D341Med (cell line): ENCODE measurements around the gene CAD.
A peak's percentile ranks its signal among the peaks of the same experiment; 100 is the strongest.

Source experiments
- DNase-seq: peaks from one replicate; pipeline ENCODE4 v3.0.0; 2012; ENCODE audit warnings: low spot score

Gene CAD

DNA sequence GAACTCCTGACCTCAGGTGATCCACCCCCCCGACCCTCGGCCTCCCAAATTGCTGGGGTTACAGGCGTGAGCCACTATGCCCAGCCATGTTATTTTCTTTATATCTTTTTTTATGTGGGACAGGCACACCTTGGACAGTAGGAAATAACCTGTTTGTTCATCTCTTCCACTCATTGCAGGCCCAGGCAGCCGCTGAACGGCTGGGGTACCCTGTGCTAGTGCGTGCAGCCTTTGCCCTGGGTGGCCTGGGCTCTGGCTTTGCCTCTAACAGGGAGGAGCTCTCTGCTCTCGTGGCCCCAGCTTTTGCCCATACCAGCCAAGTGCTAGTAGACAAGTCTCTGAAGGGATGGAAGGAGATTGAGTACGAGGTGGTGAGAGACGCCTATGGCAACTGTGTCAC, 8.4 kb downstream of the CAD start:
- DNase-seq = no peak

DNA sequence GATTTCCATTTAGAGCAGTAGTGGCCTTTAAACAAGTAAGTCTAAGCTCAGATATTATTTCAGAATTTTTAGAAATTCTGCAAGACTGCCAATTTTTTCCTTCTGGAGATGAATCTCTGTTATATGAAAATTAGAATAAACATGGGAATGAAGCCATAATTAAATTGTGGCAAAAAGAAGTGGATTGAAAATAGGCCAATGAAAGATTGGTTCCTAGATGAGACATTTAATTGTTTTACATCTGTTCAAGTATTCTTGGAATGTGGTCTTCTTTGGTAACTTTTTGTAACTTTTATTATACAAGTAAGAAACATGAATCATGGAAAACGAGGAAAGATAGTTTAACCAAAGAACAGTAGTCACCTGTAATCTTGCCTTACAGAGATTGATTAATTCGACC, 10.3 kb downstream of the CAD start:
- no peak for DNase-seq

DNA sequence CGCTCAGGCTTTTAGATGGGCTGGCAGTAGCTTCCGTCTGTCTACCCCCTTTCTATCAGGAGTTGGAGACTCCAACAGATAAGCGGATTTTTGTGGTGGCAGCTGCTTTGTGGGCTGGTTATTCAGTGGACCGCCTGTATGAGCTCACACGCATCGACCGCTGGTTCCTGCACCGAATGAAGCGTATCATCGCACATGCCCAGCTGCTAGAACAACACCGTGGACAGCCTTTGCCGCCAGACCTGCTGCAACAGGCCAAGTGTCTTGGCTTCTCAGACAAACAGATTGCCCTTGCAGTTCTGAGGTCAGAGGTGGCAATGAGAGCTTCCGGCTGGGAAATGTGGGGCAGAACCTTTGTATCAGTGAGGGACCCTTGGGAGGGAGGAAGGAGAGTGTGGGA, 14.8 kb downstream of the CAD start:
- no peak for DNase-seq

DNA sequence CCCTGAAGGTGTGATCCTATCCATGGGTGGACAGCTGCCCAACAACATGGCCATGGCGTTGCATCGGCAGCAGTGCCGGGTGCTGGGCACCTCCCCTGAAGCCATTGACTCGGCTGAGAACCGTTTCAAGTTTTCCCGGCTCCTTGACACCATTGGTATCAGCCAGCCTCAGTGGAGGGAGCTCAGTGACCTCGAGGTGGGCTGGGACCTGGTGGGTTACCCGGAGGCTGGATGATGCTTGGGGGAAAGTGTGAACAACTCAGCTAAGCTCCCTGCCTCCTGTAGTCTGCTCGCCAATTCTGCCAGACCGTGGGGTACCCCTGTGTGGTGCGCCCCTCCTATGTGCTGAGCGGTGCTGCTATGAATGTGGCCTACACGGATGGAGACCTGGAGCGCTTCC, 16.2 kb downstream of the CAD start:
- no peak for DNase-seq

DNA sequence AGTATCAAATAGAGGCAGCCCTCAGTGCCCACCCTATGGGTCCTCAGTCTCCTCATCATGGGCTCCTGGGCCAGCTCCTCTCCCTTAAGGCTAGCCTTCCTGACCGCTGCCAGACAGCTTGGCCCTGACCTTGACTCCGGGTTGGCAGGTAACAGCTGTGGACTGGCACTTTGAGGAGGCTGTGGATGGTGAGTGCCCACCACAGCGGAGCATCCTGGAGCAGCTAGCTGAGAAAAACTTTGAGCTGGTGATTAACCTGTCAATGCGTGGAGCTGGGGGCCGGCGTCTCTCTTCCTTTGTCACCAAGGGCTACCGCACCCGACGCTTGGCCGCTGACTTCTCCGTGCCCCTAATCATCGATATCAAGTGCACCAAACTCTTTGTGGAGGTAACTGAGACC, 19.0 kb downstream of the CAD start:
- no peak for DNase-seq

DNA sequence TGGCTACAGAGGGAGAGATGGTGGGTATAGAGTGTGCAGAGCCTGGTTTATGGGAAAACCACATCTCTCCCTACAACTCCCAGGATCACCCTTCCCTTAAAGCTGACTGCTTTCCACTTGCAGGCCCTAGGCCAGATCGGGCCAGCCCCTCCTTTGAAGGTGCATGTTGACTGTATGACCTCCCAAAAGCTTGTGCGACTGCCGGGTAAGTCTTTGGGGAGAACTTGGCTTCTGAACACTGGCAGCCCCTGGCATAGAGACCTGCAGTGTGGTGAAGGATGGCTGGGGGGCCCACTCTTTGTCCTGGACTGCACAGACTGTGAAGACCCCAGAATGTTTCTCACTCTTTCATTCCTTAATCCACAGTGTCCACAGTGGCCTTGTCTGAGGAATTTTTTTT, 19.5 kb downstream of the CAD start:
- DNase-seq = no peak

DNA sequence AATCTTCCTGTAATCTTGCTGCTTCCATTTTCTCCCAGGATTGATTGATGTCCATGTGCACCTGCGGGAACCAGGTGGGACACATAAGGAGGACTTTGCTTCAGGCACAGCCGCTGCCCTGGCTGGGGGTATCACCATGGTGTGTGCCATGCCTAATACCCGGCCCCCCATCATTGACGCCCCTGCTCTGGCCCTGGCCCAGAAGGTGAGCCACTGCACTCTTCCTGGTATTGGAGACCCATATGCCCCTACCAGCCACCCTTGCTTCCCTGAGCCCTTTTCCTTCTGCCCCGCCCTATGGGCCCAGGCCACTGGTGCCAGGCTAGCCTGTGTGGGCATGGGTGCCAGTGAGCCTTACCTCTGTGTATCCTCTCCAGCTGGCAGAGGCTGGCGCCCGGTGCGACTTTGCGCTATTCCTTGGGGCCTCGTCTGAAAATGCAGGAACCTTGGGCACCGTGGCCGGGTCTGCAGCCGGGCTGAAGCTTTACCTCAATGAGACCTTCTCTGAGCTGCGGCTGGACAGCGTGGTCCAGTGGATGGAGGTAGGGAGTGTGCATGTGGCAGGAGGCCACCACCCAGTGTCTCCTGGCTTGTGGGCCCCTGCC, 20.3 kb downstream of the CAD start:
- DNase-seq = no peak

DNA sequence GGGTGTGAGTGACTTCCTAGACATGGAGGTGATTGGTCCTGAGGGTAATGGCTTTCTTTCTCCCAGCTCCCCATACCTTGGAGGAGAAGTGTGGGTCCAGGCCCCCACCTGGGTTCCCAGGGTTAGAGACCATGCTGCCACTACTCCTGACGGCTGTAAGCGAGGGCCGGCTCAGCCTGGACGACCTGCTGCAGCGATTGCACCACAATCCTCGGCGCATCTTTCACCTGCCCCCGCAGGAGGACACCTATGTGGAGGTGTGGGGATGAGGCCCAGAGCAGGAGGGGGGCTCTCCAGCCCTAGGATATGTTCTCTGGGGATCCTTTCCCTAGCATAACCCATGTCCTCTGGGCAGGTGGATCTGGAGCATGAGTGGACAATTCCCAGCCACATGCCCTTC, 21.8 kb downstream of the CAD start:
- no peak for DNase-seq

DNA sequence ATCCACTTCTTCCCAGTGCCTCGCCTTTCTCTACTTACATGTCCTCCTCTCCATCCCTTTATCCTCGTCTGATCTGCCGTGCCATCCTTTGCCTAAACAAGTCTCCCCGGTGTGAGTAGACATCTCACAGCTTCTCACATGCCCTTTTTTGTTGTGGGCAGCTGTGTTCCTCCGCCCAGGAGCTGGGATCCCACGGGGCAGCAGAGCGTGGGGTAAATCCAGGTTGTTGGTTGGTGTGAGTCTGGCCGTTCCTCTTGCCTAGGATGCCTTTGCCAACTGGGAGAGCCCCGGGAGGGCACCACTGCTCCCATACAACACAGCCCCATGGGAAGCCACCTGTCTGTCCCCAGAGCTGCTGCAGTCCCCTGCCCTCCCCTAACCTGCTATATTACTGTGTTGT, 23.2 kb downstream of the CAD start:
- no peak for DNase-seq

DNA sequence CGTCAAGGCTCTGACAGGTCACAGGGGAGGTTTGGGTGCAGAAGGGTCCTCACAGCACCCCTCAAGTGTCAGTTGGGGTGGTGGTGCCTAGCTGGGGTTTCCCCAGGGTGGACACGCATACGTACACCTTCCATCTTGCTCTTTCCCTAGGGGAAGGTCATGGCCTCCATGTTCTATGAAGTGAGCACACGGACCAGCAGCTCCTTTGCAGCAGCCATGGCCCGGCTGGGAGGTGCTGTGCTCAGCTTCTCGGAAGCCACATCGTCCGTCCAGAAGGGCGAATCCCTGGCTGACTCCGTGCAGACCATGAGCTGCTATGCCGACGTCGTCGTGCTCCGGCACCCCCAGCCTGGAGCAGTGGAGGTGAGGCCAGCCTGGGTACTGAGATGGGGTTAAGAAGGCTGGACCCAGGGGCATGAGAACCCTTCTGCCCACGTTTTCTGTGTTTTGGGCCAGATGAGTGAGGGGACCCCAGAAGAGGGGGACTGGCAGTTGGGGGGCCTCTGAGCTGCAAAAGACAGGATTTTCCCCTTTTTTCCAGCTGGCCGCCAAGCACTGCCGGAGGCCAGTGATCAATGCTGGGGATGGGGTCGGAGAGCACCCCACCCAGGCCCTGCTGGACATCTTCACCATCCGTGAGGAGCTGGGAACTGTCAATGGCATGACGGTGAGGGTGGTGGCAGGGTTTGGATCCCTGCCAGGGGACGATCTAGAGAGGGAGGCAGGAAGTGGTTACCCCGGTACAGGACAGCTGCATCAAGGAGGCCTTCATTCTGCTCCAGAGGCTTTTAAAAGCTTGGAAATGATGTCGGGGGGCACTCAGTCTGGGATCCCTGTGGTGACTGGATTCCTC, 24.8 kb downstream of the CAD start:
- no peak for DNase-seq

DNA sequence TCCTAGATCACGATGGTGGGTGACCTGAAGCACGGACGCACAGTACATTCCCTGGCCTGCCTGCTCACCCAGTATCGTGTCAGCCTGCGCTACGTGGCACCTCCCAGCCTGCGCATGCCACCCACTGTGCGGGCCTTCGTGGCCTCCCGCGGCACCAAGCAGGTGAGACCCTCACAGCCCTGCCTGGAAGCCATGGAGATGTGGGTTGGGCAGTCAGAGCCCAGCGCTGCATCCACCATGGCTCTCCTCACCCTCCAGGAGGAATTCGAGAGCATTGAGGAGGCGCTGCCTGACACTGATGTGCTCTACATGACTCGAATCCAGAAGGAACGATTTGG, 25.4 kb downstream of the CAD start:
- DNase-seq = no peak

DNA sequence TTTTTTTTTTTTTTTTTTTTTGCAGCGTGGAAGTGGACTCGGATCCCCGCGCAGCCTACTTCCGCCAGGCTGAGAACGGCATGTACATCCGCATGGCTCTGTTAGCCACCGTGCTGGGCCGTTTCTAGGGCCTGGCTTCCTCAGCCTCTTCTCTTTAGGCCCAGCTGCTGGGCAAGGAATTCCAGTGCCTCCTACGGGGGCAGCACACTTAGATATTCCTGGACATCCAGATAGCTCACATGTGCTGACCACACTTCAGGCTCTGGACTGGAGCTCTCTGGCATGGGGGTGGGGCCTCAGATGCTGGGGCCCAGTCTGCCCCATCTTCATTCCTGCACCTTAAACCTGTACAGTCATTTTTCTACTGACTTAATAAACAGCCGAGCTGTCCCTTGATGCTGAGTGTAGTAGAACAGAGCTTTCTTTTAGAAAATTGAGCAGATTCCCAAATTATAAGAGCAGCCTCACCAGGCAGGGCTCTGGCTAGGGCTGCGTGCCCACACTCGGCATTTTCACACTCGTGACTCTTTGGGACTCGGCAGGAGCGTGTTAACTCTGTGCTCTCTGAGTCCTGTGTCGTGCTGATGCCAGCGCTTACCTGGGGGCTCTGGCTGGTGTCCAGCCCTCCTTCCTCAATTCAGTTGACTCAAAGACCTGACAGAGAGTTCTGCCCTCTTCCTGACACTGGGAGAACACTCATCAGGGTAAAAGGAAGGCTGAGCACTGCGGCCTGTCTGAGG, 26.4 kb downstream of the CAD start:
- DNase-seq = no peak

DNA sequence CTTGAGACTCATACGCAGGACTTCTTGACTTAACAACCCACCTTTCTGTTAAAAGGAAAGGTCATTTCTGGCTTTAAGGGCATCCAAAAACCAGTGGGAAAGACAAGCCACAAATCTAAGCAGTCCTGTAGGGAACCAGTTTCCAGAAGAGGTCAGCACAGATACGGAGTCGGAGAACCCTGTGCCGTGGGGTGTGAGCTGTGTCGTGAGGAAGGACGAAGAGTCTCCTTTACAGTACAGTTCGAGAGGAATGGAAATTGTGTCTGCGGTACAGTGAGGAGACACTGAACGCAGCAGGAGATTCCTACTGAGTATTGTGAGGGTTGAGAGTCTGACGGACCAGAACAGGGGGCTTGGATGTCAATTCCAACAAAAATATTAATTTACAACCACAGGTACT, 27.9 kb downstream of the CAD start:
- no peak for DNase-seq

DNA sequence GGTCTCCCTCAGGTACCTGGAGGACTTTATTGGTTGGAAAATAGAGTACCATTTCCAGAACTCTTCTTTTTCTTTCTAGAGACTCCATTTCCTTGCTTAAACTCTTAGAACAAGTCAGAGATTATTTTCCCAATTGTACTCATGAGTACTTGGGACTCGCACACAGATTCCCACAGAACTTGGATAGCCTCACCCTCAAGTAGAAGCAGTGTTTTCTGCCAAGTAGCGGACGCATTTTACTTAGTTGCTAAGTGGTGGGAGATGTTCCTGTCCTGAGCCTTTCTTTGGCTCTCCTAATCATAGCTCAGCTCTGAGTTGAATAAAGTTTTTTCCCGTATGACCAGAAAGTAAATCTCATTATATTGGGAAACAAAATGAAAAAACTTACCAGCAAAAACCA, 28.5 kb downstream of the CAD start:
- DNase-seq = no peak

DNA sequence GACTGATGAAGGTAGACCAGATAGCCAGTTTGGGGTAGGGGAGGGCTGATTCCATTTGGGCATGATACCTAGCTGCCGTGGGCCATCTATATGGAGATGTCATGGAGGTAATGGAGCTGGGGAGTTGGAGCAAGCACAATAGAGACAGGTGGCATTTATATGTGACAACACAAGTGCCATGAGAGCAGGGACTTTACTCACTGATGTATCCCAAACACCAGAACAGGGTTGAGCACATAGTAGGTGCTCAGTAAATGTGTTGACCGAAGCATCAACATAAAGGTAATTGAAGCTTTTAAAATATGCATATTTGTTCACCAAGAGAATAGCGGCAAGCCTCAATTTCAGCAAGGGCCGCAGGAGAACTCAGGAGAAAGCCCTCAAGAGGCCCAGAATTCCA, 30.7 kb downstream of the CAD start:
- DNase-seq = no peak

DNA sequence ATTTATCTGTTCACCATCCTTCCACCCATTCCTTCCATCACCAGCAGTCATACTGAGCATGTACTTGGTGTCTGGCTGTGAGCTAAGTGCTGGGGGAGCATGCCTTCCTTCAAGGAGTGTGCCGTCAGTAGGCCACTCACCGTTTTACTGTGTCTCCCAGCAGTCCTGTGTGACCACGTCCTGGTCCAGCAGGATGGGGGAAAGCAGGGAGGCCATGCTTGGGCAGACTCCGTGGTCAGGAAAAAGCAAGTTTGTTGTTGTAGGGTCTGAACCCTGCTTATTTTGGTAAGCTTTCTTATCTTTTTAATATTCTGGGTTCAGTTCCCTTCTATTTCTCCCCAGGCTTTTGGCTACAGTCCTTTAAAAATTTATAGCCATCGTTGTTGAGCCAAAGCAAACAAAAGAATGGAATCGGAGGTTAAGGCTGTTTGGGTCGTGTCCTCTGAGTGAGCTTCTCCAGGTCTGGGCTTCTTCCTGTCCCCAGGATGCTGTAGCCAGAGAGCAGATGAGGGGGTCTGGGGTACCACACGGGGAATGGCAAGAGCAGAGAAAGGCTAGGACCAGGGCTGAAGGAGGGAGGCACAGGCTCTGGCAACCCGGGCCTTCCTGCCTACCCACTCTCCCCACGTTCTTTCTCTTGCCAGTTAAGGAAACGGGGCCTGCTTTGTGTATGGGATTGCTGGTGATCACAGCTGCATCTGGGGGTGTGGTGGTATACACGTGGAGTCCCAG, 32.2 kb downstream of the CAD start:
- DNase-seq = no peak

DNA sequence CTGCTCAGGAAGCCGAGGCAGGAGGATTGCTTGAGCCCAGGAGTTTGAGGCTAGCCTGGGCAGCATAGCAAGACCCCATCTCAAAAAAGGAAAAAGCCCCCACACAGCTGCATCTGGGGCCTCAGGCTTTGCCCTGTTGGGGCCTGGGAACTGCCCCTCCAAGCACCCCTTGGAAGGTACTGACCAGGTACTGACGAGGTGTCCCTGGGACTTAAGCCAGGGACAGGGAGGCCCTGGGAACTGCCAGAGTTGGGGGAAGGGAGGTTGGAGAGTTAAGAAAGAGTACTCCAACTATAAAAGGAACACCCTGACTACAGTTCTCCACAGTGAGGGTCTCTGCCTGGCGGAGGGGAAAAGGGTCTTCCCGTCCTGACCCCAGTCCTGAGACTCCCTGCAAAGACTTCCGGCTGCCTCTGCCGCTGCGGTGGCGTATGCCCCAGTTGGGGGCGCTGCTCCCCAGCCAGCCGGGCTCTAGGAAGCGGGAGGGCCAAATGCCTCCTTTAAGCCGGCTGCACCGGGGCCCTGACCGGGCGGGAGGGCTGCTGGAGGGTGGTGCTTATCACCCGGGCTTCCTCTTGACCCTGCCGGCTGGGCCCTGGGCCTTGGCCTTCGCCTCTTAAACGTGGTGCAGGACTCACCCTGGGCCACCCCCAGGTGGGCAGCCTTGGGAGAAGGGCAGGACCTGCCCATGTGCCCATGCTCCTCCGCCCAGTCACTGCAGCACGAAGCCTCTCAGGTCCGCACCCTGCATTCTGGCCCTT, 32.9 kb downstream of the CAD start:
- peak; percentile 88 for DNase-seq

DNA sequence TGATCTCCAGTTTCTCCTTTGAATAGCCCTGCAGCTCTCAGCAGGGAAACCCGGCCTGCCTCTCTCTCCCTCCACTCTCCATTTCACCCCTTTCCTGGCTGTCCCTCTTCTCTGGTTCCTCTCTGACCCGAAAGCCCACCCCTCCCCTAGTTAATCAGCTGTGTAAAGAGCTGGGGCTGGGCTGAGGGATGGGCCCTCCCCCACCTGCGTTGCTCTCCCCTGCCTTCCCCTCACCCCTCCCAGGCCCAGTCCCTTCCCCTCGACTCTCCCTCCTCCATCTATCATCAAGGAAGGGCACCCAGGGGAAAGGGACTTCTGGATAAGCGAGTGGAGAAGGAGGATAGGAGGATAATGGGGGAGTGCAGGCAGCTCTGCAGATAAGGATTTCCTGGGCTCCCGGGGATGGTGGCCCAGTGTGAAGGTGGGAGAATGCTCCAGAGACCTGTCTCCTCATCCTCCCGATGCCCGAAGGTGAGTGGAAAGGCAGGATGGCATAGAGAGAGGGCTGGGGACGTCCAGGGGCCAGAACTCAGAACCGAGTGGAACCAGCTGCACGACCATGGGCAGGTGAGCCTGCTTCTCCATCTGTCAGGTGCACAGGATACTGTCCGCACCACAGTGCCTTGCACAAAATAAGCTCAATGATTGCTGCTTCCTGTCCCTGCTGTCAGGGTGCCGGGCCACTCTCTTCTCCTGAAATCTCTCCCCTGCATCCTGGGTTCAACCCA, 33.6 kb downstream of the CAD start:
- no peak for DNase-seq

DNA sequence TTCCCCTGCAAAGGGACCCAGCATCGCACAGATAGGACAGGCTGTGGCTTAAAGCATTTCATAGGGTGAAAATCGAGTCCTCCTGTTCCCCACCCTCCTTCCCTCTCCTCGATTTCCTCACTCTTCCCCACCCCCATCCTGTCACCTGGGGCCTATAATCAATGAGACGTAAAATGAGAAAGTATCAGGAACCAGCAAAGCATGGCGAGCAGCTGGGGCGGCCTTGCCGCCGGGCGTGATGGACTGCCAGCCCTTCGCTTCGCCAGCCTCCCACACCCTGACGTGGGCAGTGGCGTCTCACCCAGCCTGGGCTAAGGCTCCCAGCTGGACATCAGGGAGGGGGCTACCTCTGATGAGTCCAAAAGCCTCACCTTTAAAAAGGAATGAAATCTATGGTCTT, 34.6 kb downstream of the CAD start:
- no peak for DNase-seq

DNA sequence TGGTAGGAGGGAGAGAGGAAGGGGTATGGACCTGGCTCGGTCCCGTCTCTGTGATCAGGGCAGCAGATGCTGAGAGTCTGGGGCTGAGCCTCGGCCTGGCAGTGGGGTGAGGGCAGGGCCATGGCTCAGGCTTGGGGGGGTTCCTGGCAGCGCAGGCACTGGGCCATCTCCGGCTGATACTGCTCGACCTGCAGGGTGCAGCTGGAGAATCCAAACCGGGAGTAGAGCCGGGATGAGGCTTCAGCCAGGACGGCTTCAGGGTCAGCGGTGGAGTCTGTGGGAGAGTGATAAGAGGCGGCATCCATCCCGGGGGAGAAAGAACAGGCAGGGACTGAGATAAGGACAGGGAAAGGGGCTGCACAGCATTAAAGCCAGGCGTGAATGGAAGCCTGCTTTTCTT, 38.0 kb downstream of the CAD start:
- DNase-seq = no peak

DNA sequence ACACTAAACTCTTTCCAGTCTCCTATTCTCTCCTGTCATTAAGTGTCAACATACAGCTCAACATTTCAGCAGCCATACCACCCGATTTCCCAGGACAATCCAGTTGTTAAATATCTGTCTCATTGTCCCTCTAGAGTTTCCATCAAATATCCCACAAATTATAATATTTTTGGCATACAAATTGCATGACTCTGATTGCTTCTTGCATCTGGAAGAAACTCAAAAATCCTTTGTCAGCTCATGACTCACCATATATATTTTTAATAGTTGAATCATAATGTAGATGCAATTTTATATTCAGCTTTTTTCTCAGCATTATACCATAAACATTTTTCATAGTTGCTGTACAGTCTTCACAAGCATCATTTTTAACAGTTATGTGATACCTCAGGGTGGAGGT, 38.5 kb downstream of the CAD start:
- DNase-seq = no peak
